HT1080 (cell line): ENCODE measurements around the gene CIROP. TPM values are rescaled to one million over a fixed set of nuclear protein-coding genes. Genes with fewer than 3 reads are reported as not detected.
A peak's percentile ranks its signal among the peaks of the same experiment; 100 is the strongest.

Experiments
- DNase-seq: peaks from one replicate; pipeline ENCODE4 v3.0.0-alpha.2; 2015; ENCODE audit warnings: low read depth
- total RNA-seq: library from RNA; depleted of rRNA; stranded (reverse); fragments of >200 nt; shearing (Covaris generic); gene quantifications from 2 replicates; pipeline ENCODE4 v1.2.3, GENCODE V29; 2014

CIROP gene
- total RNA-seq, 1 experiment from 2014 or later: not detected

DNA sequence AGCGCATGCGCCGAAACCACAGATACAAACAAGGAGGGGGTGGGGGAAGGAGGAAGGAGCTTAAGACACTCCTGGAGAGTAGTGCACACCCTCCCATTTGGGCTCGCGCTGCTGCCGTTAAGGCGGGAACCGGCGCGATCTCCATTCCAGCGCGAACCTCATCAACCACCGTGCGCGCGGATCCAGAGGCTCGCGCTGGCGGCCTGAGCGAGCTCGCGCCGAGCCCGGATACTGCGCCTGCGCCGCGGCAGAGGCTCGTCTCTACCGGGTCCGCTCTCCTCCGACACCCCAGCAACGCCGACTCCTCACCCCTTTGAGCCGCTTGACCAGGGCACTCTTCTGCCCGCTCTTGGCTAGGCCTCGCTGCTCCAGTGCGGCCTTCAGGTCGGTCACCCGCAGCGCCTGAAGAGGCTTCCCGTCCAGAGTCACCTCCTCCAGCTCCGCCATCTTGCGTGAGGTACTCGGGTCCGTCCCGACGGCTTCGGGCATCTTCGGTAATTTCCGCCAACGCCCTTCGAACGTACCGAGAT is 10.1 kb downstream of the CIROP start, which contains the start of gene ACIN1:
Gene ACIN1, minus strand, starts transcription at position 471 of the 530 bp plus-strand sequence. Its CDS starts 24 bp downstream, at position 447.
- DNase-seq: peak; percentile 80

- DNase-seq: no peak
Measured at GRCh38 chr14:23093991-23094665, 10.7 kb downstream of the CIROP start.

DNA sequence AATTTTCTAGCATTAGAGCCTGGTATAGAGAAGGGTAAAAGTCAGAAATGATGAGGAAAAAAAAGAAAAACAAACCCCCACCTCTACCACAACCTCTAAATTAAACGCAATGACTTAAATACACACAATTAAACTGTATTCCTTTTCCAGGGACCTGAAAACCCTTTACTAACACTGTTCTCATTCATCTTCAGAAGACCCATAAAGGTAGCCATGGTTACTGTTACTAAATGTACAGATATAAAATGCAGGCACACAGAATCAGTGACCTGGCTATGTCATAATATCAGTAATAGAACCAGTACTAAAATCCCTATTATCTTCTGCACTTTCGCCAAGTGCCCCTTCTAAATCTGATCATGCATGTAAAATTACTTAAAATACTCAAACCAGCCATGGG is 11.3 kb downstream of the CIROP start:
- no peak for DNase-seq

GRCh38 chr14:23093104-23093503 is 11.7 kb downstream of the CIROP start:
- no peak for DNase-seq

GRCh38 chr14:23091294-23092225 is 13.2 kb downstream of the CIROP start:
- DNase-seq: no peak

DNA sequence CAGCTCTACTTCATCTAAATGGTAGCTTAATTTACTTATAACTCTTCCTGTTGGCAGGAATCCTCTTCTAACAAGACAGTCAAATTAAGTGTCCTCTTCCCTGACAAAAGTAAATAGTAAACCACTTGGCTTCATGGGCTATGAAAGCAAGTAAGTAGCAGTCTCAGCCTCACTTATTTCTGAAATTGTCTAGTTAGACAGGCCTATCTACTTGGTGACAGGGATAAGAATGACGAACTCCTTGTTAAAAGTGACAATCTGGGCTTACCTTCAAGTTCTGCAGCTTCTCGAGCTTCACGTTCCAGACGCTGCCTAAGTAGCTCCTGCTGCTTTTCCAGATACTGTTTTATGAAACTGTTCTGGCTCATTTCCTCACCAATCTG is 14.5 kb downstream of the CIROP start:
- DNase-seq: no peak

DNA sequence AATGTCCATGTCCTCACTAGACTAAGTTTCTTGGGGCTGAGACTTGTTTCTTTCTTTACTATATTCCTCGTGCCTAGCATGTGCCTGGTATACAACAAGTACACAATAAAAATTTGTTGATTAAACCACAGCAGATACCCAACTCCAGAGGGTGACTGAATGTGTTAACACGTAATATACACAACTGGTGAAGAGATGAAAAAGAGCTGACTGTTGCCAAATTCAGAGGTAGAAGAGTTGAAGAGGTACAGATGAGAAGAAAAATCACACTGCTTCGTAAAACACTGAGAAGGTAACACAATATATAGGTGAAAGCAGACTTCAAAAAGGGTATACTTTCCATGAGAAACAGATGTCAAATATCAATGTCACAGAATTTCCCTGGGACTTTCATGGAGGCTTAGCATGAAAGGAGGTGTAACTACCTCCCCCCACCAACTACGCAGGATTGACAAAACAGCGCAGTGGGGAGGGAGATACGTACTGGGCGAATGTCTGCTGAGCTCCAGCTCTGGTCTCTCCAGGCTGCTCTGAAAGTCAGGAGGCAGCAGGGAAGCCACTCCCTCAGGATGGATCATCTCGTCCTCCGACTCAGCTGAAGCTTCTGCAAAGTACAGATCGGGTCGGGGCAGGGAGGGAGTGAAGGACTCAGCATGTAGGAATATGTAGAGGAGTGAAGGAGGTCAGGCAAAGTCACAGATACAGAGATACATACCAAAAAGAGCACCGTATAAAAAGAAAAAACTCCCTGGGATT is 15.1 kb downstream of the CIROP start:
- DNase-seq: no peak

DNA sequence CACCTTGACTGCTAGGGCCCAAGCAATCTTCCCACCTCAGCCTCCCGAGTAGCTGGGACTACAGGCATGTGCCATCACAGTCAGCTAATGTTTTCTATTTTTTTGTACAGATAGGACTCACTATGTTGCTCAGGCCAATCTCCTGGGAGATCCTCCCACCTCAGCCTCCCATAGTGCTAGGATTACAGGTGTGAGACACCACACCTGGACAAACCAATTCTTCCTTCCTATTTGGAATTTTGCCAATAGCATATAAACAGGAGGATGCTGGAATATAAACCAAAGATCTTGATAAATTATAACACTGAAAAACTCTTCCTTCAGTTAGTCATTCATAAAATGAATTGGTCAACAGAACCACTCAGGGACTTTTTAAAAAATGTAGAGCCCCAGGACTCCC is 18.2 kb downstream of the CIROP start:
- DNase-seq: no peak

DNA sequence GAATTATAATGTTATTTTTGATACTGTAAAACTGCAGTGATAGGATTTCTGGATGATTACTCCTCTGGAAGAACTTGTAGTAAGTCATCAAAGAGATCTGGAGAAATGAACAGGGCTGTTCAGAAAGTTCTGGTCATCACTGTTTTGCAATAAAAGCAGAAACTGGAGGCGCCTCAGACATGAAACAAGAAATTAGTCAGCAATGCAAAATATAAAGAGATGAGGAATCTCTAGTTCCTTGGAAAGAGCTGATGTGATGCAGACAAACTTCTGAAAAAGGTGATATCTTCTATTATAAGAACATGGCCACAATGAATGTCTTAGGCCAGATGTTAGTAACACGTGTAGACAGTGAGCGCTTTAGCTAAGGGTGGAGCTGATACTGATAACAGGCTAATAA is 19.3 kb downstream of the CIROP start:
- DNase-seq: no peak

DNA sequence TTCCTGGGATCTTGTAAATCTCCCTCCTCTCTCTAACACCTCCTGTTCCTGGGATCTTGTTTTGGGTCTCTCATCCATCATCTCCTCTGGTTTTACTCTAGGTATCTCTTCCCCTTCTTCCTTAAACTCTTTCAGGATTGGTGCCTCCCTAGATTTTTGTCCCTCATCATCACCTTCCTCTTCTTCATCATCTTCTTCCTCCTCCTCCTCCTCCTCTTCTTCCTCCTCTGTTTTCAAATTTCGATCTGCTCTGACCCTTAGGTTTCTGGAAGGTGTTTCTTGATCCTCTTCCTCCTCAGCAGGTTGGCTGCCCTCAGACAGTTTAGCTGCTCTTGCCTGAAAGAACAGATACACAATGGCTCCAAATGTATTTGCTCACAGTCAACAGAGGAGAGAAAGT is 24.3 kb downstream of the CIROP start:
- DNase-seq: no peak

DNA sequence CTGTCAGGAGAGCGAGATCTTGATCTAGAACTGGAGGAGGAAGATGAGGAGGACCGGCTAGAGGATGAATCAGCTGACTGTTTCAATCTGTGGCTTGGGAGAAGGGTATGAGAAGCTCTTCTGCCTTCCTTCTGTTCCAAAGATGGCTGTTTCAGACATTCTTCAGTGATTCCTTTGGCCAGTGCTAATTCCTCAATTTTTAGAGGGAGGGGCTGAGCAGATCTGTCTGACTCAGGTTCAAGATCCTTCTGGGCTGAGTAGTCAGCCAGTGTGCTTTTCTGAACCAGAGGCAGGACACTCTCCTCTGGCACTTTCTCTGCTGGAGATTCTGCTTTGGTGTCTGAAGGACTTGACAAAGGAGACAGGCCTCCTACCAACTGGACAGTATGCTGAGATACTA is 25.1 kb downstream of the CIROP start:
- DNase-seq: no peak

GRCh38 chr14:23078692-23079116 is 26.1 kb downstream of the CIROP start:
- peak; percentile 95 for DNase-seq

- no peak for DNase-seq
Measured at GRCh38 chr14:23077962-23078361, 26.8 kb downstream of the CIROP start.

- DNase-seq: no peak
Measured at GRCh38 chr14:23076785-23077408, 27.9 kb downstream of the CIROP start.

DNA sequence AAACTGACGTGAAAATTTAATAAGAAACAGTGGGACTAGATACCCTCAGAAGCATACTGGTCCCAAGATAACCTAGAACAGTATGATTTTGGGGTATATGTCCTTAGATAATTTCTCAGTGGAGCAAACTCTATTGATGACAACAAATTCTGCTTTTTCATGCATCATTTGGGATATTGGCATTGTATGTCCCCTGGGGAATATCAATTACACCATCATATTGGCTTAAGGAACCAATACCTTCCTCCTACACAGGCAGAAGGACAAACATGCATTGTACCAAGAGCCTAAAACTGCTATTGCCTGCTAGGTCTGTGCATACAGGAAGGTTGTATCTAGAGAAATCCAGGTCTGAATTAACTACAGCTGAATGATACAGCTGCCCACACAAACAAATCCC is 29.9 kb downstream of the CIROP start:
- DNase-seq: no peak

DNA sequence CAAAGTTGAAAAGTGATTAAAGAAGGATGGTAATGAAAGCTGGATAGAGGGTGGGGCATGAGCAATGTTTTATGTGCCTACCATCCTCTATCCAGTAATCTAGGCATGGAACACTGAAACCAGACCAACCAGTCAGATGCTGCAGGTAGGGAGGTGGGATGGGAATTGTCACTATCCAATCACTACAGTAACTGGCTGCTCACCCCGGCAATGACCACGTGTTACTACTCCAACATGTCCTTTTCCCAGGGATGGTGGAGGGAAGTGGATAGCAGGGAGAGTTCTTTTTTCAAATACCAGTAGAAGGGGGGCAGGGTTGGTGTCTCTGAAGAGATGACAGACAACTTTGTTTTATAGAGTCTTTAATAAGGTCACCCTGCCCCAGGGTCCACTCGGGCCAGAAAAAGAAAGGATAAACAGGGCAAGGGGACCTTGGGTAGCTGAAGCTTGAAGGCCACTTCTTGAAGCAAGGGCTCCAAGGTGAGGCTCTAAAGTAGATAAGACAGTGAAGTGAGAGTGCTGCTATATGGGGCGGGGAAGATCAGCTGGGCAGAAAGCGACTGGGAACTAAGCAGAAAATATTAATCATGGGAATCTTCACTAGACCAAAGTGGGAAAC is 32.8 kb downstream of the CIROP start:
- DNase-seq: no peak

GRCh38 chr14:23071244-23071920 is 33.4 kb downstream of the CIROP start:
- DNase-seq: peak; percentile 89

- no peak for DNase-seq
Measured at GRCh38 chr14:23070262-23071129, 34.3 kb downstream of the CIROP start.

- DNase-seq: no peak
Measured at GRCh38 chr14:23069413-23069806, 35.4 kb downstream of the CIROP start.
